Vagina (tissue), 2 donors: ENCODE measurements around the gene CSTPP1. TPM values are rescaled to one million over a fixed set of nuclear protein-coding genes. Genes with fewer than 3 reads are reported as not detected.
A peak's percentile ranks its signal among the peaks of the same experiment; 100 is the strongest.

ENCODE experiments used
- DNase-seq, 2 donors: peaks; one replicate each; pipeline ENCODE4 v3.0.0-alpha.2; 2017; ENCODE audit errors: extremely low spot score in 2 of 2
- H3K27ac ChIP-seq: fragments of 200-600 bp; sonication (generic); one replicate; pipeline ENCODE4 v1.5.1; 2019
- H3K27me3 ChIP-seq: fragments of 200-600 bp; sonication (generic); one replicate; pipeline ENCODE4 v1.5.1; 2019
- H3K36me3 ChIP-seq, 2 donors: fragments of 200-600 bp; sonication (generic); one replicate each; pipeline ENCODE4 v1.5.1; 2017 to 2019
- H3K4me1 ChIP-seq: fragments of 200-600 bp; sonication (generic); one replicate; pipeline ENCODE4 v1.5.1; 2019
- H3K4me3 ChIP-seq, 2 donors: fragments of 200-600 bp; sonication (generic); 1 replicate in 1 of 2; 2 replicates in 1 of 2; pipeline ENCODE4 v1.5.1; 2016 to 2019
- H3K9me3 ChIP-seq: fragments of 200-600 bp; sonication (generic); one replicate; pipeline ENCODE4 v1.5.1; 2019
- POLR2A ChIP-seq, 2 donors: fragments of 450-650 bp; IDR thresholded peaks; one replicate each; pipeline ENCODE4 v1.6.1; 2017; ENCODE audit warnings: antibody characterized with exemption in 2 of 2, mild to moderate bottlenecking in 2 of 2, moderate library complexity in 2 of 2
- POLR2AphosphoS5 ChIP-seq, 2 donors: sonication (generic); formaldehyde crosslinking; IDR thresholded peaks; one replicate each; pipeline ENCODE4 v1.9.0; 2017; ENCODE audit warnings: antibody characterized with exemption in 2 of 2, mild to moderate bottlenecking in 2 of 2, low read depth in 1 of 2; ENCODE audit not compliant: insufficient read depth in 1 of 2
- intact Hi-C: fragments of 100-400 bp; cut with DNase I; formaldehyde crosslinking; loops from one replicate; pipeline ENCODE4 v1.15.1; 2023
- total RNA-seq: library from RNA; depleted of rRNA; stranded (reverse); fragments of >200 nt; gene quantifications from one replicate; pipeline ENCODE4 v1.2.3, GENCODE V29; 2016
- TF ChIP-seq, protein P1 (sequence below), 3 experiments: fragments of 450-650 bp in 2 of 3; fragments of 200-600 bp in 1 of 3; sonication (generic) in 1 of 3; IDR thresholded peaks; one replicate each; pipeline ENCODE4 v1.5.1; 2017 to 2019; ENCODE audit warnings: antibody characterized with exemption in 3 of 3, mild to moderate bottlenecking in 2 of 3, moderate library complexity in 2 of 3

The CSTPP1 gene
- total RNA-seq, 1 donor from 2014 or later = 30.7 TPM

DNA sequence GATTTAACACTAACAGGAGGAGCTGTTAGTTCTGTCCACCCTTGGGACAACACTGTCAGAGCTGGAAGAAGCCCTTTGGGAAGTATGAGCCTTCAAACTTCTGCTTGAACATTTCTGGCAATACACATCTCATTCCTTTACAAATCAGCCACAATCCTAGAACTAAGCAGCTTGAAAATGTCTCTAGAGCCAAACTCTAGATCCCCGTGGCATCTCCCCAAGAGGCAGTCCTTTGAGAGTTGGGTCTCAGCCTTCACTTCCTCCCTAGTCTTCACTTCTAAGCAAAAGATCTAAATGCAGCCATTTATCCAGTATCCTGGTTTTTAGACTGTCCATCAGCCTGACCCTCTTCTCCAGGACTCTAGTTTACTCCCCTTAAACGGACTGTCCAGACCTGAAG is 213.2 kb downstream of the CSTPP1 start:
- Histone ChIP-seq H3K27ac (no peak overlapping the region), H3K4me3 (no peak overlapping the region), H3K4me1 (peaks cover 35% of the 10 kb centered on the region), H3K36me3 (no peaks in the 10 kb centered on the region), H3K9me3 (no peaks in the 10 kb centered on the region), H3K27me3 (no peaks in the 10 kb centered on the region)
- TF ChIP-seq POLR2AphosphoS5 (IDR thresholded peaks at IDR 0.05; ENCODE audit: insufficient read depth in 1 of 2, low read depth in 1 of 2) (no peak), POLR2A (IDR thresholded peaks at IDR 0.05) (no peak)
- TF ChIP-seq, protein P1, sequence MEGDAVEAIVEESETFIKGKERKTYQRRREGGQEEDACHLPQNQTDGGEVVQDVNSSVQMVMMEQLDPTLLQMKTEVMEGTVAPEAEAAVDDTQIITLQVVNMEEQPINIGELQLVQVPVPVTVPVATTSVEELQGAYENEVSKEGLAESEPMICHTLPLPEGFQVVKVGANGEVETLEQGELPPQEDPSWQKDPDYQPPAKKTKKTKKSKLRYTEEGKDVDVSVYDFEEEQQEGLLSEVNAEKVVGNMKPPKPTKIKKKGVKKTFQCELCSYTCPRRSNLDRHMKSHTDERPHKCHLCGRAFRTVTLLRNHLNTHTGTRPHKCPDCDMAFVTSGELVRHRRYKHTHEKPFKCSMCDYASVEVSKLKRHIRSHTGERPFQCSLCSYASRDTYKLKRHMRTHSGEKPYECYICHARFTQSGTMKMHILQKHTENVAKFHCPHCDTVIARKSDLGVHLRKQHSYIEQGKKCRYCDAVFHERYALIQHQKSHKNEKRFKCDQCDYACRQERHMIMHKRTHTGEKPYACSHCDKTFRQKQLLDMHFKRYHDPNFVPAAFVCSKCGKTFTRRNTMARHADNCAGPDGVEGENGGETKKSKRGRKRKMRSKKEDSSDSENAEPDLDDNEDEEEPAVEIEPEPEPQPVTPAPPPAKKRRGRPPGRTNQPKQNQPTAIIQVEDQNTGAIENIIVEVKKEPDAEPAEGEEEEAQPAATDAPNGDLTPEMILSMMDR (IDR thresholded peaks at IDR 0.05) = no peak
- DNase-seq = no peak
- intact Hi-C loops = loop anchor here (2.0 kb wide), 1 partner anchor 267 kb away; no protein-coding TSS in a partner anchor

DNA sequence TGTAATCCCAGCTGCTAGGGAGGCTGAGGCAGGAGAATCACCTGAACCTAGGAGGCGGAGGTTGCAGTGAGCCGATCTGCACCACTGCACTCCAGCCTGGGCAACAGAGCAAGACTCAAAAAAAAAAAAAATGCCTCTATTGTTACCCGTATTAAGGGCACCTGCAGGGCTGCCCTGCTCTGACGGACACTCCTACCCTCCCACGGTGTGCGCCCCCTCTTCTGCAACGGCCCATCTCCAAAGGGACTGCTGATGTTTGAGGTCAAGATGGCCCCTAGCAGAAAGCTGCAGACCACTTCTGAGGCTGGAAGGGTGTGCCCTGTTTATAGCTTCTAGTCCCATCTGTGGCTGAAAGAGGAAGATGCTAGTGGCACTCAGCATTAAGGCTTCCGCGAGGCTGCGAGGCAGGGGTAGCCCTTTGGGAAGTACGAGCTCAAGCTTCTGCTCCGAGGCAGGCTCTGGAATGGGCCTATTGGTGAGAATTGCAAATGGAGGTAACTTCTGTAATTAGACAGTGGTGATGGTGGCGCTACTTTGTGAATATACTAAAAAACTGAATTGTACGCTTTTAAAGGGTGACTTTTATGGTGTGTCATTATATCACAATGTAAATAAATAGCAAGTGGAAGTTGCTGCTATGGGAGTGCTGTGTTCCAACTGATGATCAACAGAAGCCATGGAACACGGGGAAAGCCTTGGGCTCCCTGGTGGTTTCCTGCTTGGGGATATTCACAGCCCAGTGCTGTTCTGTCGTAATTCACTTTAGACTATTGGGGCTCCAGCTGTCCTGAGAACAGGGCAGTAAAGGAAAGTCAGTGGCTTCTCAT is 215.8 kb downstream of the CSTPP1 start:
- H3K36me3 ChIP-seq = no peaks in the 10 kb centered on the region
- H3K27me3 ChIP-seq = no peaks in the 10 kb centered on the region
- TF ChIP-seq POLR2A (IDR thresholded peaks at IDR 0.05) = no peak
- TF ChIP-seq, protein P1 (IDR thresholded peaks at IDR 0.05) = no peak
- intact Hi-C loops = loop anchor here (2.0 kb wide), 1 partner anchor 264 kb away; no protein-coding TSS in a partner anchor
- no peak for DNase-seq
- H3K4me3 ChIP-seq = no peak overlapping the region
- H3K4me1 ChIP-seq = peaks cover 41% of the 10 kb centered on the region
- H3K27ac ChIP-seq = peak overlapping the region; percentile 3
- H3K9me3 ChIP-seq = no peaks in the 10 kb centered on the region

DNA sequence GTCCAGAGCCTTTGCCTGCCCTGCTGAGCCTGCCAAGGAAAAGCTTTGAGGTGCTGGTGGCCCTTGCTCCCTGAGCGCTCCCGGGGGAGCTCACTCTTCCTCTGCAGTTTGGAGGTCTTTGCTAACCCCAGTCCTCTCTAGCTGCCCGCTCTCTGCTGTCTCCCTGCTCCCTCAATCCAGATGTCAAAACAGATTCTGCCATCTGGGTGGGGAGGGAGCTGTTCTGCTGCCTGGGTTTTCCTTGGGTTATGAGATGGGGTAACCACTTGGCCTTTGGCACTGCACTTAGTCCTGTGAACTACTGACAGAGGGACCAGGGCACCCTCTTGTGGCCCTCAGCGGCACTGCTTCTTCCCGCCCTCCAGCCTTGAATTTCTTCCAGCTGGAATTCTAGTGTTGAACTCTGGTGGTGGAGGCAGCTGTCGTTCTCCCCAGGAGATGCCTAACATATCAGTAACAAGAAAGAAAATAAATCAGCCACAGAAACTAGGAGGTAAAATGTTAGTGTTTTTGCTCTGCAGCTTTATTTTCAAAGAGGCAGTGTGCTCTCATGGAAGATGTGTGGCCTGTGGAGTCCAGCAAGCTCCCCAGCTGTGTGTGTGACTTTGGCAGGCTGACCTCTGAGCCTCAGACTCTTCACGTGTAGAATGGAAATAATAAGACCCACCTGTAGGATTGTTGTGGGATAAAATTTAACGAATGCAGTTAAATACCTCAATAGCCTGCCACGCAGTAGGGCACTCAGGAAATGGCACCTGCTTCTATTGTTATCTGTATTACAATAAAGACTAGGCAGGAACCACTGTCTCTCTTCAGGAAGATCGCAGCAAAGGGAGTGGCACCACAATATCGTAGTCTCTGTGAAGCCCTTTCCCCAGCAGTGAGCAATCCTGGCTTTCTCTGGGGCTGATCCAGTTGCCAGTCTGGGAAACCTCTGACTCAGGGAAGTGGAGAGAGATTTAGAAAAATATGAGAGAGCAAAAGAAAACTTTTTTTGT is 216.7 kb downstream of the CSTPP1 start:
- Histone ChIP-seq H3K27me3 (no peaks in the 10 kb centered on the region), H3K4me3 (no peak overlapping the region), H3K36me3 (no peaks in the 10 kb centered on the region), H3K9me3 (no peaks in the 10 kb centered on the region), H3K4me1 (peaks cover 41% of the 10 kb centered on the region), H3K27ac (peak overlapping the region; percentile 3)
- DNase-seq = no peak
- TF ChIP-seq POLR2AphosphoS5 (IDR thresholded peaks at IDR 0.05; ENCODE audit: insufficient read depth in 1 of 2, low read depth in 1 of 2) (peak; percentile 21 to 44), POLR2A (IDR thresholded peaks at IDR 0.05) (no peak)
- TF ChIP-seq, protein P1 (IDR thresholded peaks at IDR 0.05) = peak; percentile 78 to 93 (median 88)
- intact Hi-C loops = loop anchor here (2.0 kb wide), 1 partner anchor 264 kb away; no protein-coding TSS in a partner anchor

DNA sequence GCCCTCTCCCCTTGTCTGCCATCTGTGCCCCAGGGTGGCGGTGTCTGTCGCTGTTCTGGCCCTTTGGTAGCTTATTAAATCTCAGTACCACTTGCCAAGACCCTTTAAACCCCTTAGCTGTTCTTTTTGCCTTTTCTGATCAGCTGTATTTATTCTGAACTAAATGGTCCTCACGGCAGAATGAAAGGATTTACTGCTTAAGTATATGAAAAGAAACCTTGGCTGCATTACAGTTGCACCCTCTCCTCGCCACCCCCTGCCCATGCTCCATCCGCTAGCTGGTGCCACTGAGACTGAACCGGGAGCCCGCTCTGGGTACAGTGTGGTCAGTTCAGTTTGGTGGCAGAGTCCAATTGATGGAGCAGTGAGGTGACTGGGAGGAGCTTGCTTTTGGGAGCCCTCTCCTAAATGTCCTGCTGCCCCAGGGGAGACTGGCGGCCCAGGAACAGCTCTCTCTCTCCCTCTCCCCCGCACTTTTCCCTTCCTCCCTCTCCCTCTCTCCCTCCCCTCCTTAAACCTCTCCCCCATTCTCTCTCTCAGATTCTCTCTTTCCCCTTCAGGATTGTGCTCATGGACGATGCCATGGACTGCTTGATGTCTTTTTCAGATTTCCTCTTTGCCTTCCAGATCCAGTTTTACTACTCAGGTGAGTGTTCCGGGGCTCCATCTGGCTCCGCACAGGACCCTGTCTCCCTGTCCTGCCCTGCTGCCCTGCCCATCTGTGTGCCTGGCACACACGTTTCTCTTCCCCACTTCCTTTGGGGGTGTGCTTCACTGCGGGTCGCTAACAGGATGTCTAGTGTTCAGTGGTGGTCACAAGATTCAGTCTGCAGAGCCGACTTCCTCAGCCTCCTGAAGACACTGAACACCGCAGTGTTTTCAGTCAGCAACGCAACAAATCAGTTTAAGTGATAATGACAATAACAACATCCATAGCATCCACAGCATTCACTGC is 218.3 kb downstream of the CSTPP1 start:
- intact Hi-C loops = no loop called here
- Histone ChIP-seq H3K4me1 (peaks cover 25% of the 10 kb centered on the region), H3K9me3 (no peaks in the 10 kb centered on the region), H3K27ac (peak overlapping the region; percentile 10), H3K27me3 (no peaks in the 10 kb centered on the region), H3K4me3 (no peak overlapping the region), H3K36me3 (no peaks in the 10 kb centered on the region)
- TF ChIP-seq POLR2A (IDR thresholded peaks at IDR 0.05) (no peak), POLR2AphosphoS5 (IDR thresholded peaks at IDR 0.05; ENCODE audit: insufficient read depth in 1 of 2, low read depth in 1 of 2) (no peak)
- TF ChIP-seq, protein P1 (IDR thresholded peaks at IDR 0.05) = no peak
- no peak for DNase-seq
